Left lobe of liver (tissue), 2 donors: ENCODE data around the gene ITPR1. TPM values are rescaled to one million over a fixed set of nuclear protein-coding genes. Genes with fewer than 3 reads are reported as not detected.
"Not testable (repeated sequence)": the region's sequence is repeated elsewhere in the genome, so short reads cannot be mapped to it uniquely, and the experiment has no call there.

Source experiments
- ATAC-seq: fragments of 200-7000 bp; cut with Tn5 transposase; one replicate; pipeline ENCODE4 v1.9.1; 2020; ENCODE audit warnings: mild to moderate bottlenecking, moderate library complexity
- DNase-seq: peaks from one replicate; pipeline ENCODE4 v3.0.0-alpha.2; 2020; ENCODE audit warnings: low spot score
- total RNA-seq: library from RNA; stranded (reverse); gene quantifications from one replicate; pipeline ENCODE4 v1.2.1, GENCODE V29; 2021
- donor health status: DM: no; HTN: no; CAD: no; lungs with moderate emphysema.
- donor health status: DM: no; HTN: yes; CAD: no.

The ITPR1 gene
- 8.7 TPM for total RNA-seq

GRCh38 chr3:4493014-4493940, at the start of gene ITPR1:
TSS of gene ITPR1 (plus strand) at chr3:4493348. CDS start at chr3:4516492, 23,144 bp downstream.
- DNase-seq (peak; percentile 98), ATAC-seq (peak; percentile 97)

DNA sequence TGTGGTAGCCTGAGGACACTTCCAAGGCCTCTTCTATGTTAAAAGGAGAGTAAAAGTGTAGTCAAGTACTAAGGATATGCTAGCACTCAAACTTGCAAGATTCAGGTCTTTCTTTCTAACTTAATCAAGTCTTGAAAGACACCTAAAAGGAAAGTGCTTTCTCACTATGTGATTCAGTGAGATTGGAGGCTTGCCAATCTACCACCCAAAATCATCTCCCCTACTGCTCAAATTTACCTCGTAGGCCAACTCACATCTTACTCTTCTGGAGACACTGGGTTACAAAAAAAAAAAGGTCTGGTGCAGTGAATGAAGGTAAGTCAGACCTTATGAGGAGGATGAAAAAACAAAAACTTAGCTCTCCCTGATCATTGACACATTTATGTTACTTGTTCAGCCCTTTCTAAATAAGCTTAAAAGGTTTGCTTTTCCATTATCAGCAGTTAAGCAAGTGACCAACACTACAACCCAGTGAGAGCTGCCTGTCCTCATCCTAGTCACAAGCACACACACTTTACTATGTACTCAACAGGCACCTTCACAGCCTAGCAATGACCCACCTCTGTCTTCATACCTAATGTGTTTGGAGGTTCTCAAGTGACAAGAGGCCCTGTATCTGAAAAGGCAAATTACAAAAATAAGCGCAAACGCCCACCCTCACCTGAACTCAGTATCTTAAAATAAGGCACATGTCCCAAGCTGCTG, 45.7 kb upstream of the ITPR1 start:
- no peak for ATAC-seq
- DNase-seq, result no peak

- ATAC-seq (no peak), DNase-seq (no peak)
Observed at GRCh38 chr3:4448187-4448586, 45.0 kb upstream of the ITPR1 start.

DNA sequence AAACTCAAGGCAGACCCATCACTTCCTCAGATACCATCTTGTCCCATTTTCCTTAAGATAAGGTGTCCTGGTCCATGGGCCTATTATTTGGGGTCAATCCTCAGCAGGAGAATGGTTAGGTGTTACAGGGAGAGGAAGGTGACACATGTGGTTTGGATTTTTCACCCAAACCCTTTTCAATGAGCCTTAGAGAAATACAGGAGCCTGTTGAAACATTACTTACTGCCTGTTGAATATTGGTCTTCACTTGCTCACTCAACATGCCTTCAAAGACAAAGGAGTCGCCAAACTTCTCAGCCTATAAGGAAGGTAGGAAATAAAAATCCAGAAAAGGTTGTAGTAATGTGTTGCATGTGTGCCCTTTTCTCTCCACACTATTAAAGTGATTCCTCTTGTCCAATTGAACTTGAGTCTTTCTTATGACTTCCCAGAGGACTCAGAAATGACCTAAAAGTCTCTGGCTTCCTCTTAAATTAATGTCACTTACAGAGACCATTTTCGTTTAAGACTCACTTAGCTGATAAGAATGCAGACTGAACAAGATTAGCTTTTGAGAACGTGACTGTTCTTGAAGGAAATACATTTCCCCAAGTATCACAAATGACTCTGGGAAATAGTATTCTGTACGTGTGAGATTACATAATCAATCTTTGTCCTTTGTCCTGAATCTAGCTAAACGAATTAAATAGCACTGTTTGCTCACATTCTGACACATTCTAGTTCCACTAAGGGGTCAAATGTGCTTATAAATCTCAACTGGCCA, 43.9 kb upstream of the ITPR1 start:
- ATAC-seq (no peak), DNase-seq (no peak)

DNA sequence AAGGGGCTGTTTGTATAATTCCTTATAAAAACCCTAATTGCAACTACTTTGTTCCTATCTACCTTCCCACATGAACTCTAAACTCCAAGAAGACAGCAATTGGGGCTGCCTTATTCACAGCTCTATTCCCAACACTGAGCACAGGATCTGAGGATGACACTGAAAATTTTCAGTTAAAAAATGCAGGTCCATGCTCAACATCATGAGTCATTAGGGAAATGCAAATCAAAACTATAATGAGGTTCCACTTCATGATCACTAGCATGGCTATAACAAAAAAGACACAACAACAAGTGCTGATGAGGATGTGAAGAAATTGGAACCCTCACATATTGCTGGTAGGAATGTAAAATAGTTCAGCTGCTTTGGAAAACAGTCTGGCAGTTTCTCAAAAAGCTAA, 39.0 kb upstream of the ITPR1 start:
- no peak for DNase-seq
- no peak for ATAC-seq

DNA sequence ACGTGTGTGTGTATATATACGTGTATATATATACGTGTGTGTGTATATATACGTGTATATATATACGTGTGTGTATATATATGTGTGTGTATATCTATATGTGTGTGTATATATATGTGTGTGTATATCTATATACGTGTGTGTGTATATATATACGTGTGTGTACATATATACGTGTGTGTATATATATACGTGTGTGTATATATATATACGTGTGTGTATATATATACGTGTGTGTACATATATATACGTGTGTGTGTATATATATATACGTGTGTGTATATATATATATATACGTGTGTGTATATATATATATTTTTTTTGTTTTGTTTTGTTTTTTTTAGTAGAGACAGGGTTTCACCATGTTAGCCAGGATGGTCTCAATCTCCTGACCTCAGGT, 36.4 kb upstream of the ITPR1 start:
- ATAC-seq, DNase-seq: not testable (repeated sequence)

- ATAC-seq (no peak), DNase-seq (no peak)
Observed at GRCh38 chr3:4458961-4459360, 34.2 kb upstream of the ITPR1 start.

- no peak for ATAC-seq
- no peak for DNase-seq
Observed at GRCh38 chr3:4460334-4460733, 32.8 kb upstream of the ITPR1 start.

DNA sequence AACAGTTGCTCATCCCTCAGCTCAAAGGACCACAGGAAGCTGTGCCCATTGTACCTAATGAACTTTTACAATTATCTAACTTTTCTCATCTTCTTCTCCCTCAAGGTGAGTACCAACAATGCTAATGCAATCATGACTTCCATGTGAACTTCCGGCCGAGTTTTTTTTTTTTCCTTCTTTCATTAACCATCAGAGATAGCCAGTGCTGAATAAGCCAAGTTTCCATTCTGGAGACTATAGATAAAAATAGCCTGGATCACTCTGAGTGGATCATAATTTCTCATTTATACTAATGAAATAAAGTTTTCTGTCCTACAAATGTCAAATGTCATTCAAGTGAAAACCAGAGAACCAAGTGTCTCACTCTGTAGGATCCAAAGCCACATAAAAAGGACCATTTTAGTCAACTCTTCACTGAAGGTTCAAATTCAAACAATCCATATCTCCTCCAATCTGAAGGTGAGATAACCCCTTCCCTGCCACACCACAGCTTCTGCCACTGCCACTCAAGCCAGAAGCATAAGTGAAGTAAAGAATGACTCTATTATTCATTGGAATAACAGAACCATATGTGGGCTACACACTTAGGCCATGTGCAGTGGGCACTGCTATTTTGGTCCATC, 31.6 kb upstream of the ITPR1 start:
- ATAC-seq (no peak), DNase-seq (no peak)

GRCh38 chr3:4462369-4463040, 30.6 kb upstream of the ITPR1 start:
- ATAC-seq, result no peak

GRCh38 chr3:4464576-4464975, 28.6 kb upstream of the ITPR1 start:
- ATAC-seq (no peak), DNase-seq (no peak)

More at GRCh38 chr3:4462369-4463040, 30.6 kb upstream of the ITPR1 start:
- no peak for DNase-seq

GRCh38 chr3:4466741-4467521, 26.2 kb upstream of the ITPR1 start, which contains the start of gene SUMF1:
TSS of gene SUMF1 (minus strand) at chr3:4467269. CDS start at chr3:4467245, 24 bp downstream.
- DNase-seq, result peak; percentile 88
- peak; percentile 97 for ATAC-seq

GRCh38 chr3:4467522-4467867, 25.7 kb upstream of the ITPR1 start:
- ATAC-seq (no peak), DNase-seq (no peak)

DNA sequence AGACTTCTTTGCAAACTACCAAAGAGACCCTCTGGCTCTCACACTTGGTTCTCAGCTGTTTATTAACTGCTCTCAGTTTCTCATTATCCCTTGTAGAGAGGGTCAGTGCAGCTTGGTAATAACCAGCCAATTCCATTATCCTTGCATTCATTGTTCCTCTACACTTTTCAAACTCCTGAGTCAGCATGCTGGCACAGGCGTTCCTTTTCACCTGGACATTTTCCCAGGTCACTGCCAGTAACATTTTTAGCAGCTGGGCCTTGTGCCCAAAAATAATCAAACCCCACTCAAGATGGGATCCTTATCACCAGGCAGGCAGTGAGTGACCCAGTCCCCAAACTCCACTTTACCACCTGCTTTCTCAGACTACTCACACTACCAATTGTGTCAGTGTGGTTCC, 21.2 kb upstream of the ITPR1 start:
- ATAC-seq (peak; percentile 57), DNase-seq (peak; percentile 62)

- DNase-seq, result no peak
- no peak for ATAC-seq
Observed at GRCh38 chr3:4472312-4472711, 20.8 kb upstream of the ITPR1 start.

GRCh38 chr3:4472766-4473165, 20.4 kb upstream of the ITPR1 start:
- no peak for DNase-seq
- no peak for ATAC-seq

GRCh38 chr3:4474683-4475490, 18.3 kb upstream of the ITPR1 start:
- ATAC-seq, result peak; percentile 77
- peak; percentile 55 for DNase-seq

DNA sequence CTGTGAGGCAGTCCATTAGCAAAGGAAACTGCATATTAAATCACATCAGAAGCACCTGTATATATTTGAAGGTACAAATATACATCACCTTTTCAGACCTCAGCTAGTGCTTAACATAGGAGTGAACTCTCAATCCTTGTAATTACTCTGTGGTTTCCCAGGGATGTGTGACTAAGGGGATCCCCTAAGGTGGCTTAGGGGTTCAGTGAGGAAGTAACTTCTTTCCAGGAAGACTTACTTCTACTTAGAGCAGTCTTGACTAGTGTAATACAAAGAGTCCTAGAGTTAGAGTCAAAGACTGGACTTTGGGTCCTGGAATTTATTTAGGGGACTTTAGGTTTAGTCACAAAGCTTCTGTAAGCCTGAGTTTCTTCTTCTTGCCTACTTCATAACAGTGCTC, 17.3 kb upstream of the ITPR1 start:
- DNase-seq (no peak), ATAC-seq (no peak)

- DNase-seq (no peak), ATAC-seq (no peak)
Observed at GRCh38 chr3:4476496-4476895, 16.7 kb upstream of the ITPR1 start.
